Activated naive CD4-positive, alpha-beta T cell treated with anti-CD3 and anti-CD28 coated beads, Interleukin-2, amount 10 ng/mL, durations not matched to agents 7 days and 5 days (primary cell): ENCODE measurements around the gene ZCCHC14.
"Not testable (repeated sequence)": the region's sequence is repeated elsewhere in the genome, so short reads cannot be mapped to it uniquely, and the experiment has no call there.

Experiments
- CTCF ChIA-PET: fragments of 350-600 bp; sonication (Branson Sonifier 250); formaldehyde crosslinking; loops from one replicate; lab custom pipeline; 2021; ENCODE audit warnings: antibody characterized with exemption; lab: Charles Lee
- DNase-seq: peaks from one replicate; pipeline ENCODE4 v3.0.0-alpha.2; 2020
- H3K27ac Mint-ChIP-seq: one replicate; pipeline ENCODE4 v1.8.0; 2021; ENCODE audit warnings: mild to moderate bottlenecking, moderate library complexity, mixed read lengths
- H3K27me3 Mint-ChIP-seq: one replicate; pipeline ENCODE4 v1.8.0; 2021; ENCODE audit warnings: mild to moderate bottlenecking, mixed read lengths
- H3K36me3 Mint-ChIP-seq: one replicate; pipeline ENCODE4 v1.8.0; 2021; ENCODE audit warnings: mixed read lengths
- H3K4me1 Mint-ChIP-seq: one replicate; pipeline ENCODE4 v1.8.0; 2021; ENCODE audit warnings: mixed read lengths
- H3K4me3 Mint-ChIP-seq: one replicate; pipeline ENCODE4 v1.8.0; 2021; ENCODE audit warnings: mild to moderate bottlenecking, moderate library complexity, mixed read lengths
- H3K9me3 Mint-ChIP-seq: one replicate; pipeline ENCODE4 v1.8.0; 2021; ENCODE audit warnings: mixed read lengths

The ZCCHC14 gene

GRCh38 chr16:87484487-87485331, 8.1 kb downstream of the ZCCHC14 start:
- no peak for DNase-seq
- CTCF ChIA-PET, result no interaction called here
- H3K36me3 Mint-ChIP-seq, result peaks cover 7% of the 10 kb centered on the region
- peak overlapping the region; percentile 25 for H3K27ac Mint-ChIP-seq
- H3K9me3 Mint-ChIP-seq, result no peaks in the 10 kb centered on the region
- H3K4me1 Mint-ChIP-seq, result peaks cover 46% of the 10 kb centered on the region
- H3K27me3 Mint-ChIP-seq, result peaks cover 3% of the 10 kb centered on the region
- H3K4me3 Mint-ChIP-seq, result no peak overlapping the region

GRCh38 chr16:87483481-87483880, 9.3 kb downstream of the ZCCHC14 start:
- Mint-ChIP-seq H3K4me1 (peaks cover 33% of the 10 kb centered on the region), H3K27ac (no peak overlapping the region), H3K27me3 (no peaks in the 10 kb centered on the region), H3K4me3 (no peak overlapping the region), H3K9me3 (no peaks in the 10 kb centered on the region), H3K36me3 (peaks cover 5% of the 10 kb centered on the region)
- DNase-seq, result no peak
- CTCF ChIA-PET, result no interaction called here

GRCh38 chr16:87482670-87483069, 10.2 kb downstream of the ZCCHC14 start:
- H3K27me3 Mint-ChIP-seq, CTCF ChIA-PET, H3K27ac Mint-ChIP-seq, H3K9me3 Mint-ChIP-seq, DNase-seq, H3K36me3 Mint-ChIP-seq, H3K4me3 Mint-ChIP-seq: not testable (repeated sequence)
- H3K4me1 Mint-ChIP-seq, result peaks cover 31% of the 10 kb centered on the region

- no peak for DNase-seq
- Mint-ChIP-seq H3K27me3 (no peaks in the 10 kb centered on the region), H3K27ac (no peak overlapping the region), H3K9me3 (no peaks in the 10 kb centered on the region), H3K4me1 (peaks cover 27% of the 10 kb centered on the region), H3K36me3 (peaks cover 5% of the 10 kb centered on the region), H3K4me3 (no peak overlapping the region)
- CTCF ChIA-PET, result no interaction called here
Measured at GRCh38 chr16:87482266-87482665, 10.6 kb downstream of the ZCCHC14 start.

- H3K4me3 Mint-ChIP-seq, H3K27ac Mint-ChIP-seq, H3K9me3 Mint-ChIP-seq, H3K36me3 Mint-ChIP-seq, CTCF ChIA-PET, H3K27me3 Mint-ChIP-seq, DNase-seq: not testable (repeated sequence)
- H3K4me1 Mint-ChIP-seq, result peaks cover 23% of the 10 kb centered on the region
Measured at GRCh38 chr16:87481711-87482110, 11.1 kb downstream of the ZCCHC14 start.

GRCh38 chr16:87477209-87477981, 15.4 kb downstream of the ZCCHC14 start:
- H3K4me3 Mint-ChIP-seq, H3K9me3 Mint-ChIP-seq, DNase-seq, H3K4me1 Mint-ChIP-seq, H3K27me3 Mint-ChIP-seq, H3K36me3 Mint-ChIP-seq, CTCF ChIA-PET: not testable (repeated sequence)
- H3K27ac Mint-ChIP-seq, result peak overlapping the region; percentile 37

- H3K4me1 Mint-ChIP-seq, result no peaks in the 10 kb centered on the region
- DNase-seq, result no peak
- CTCF ChIA-PET, result interaction anchor here (1.0 kb wide), 1 partner anchor 11 kb away, joined by 4 read pairs; no protein-coding TSS in a partner anchor
- H3K27ac Mint-ChIP-seq, result no peak overlapping the region
- no peaks in the 10 kb centered on the region for H3K9me3 Mint-ChIP-seq
- H3K4me3 Mint-ChIP-seq, result no peak overlapping the region
- no peaks in the 10 kb centered on the region for H3K36me3 Mint-ChIP-seq
- H3K27me3 Mint-ChIP-seq, result no peaks in the 10 kb centered on the region
Measured at GRCh38 chr16:87474566-87474996, 18.2 kb downstream of the ZCCHC14 start.

- no peaks in the 10 kb centered on the region for H3K4me1 Mint-ChIP-seq
- CTCF ChIA-PET, result interaction anchor here (1.0 kb wide), 1 partner anchor 10 kb away, joined by 4 read pairs; no protein-coding TSS in a partner anchor
- H3K36me3 Mint-ChIP-seq, result no peaks in the 10 kb centered on the region
- no peaks in the 10 kb centered on the region for H3K27me3 Mint-ChIP-seq
- no peak overlapping the region for H3K4me3 Mint-ChIP-seq
- no peaks in the 10 kb centered on the region for H3K9me3 Mint-ChIP-seq
- DNase-seq, result no peak
- no peak overlapping the region for H3K27ac Mint-ChIP-seq
Measured at GRCh38 chr16:87474017-87474416, 18.8 kb downstream of the ZCCHC14 start.

GRCh38 chr16:87472935-87473334, 19.9 kb downstream of the ZCCHC14 start:
- Mint-ChIP-seq H3K27me3 (no peaks in the 10 kb centered on the region), H3K9me3 (no peaks in the 10 kb centered on the region), H3K4me3 (no peak overlapping the region), H3K27ac (no peak overlapping the region), H3K4me1 (no peaks in the 10 kb centered on the region), H3K36me3 (no peaks in the 10 kb centered on the region)
- no peak for DNase-seq
- CTCF ChIA-PET, result no interaction called here

- CTCF ChIA-PET, result no interaction called here
- Mint-ChIP-seq H3K36me3 (no peaks in the 10 kb centered on the region), H3K4me3 (no peak overlapping the region), H3K27ac (no peak overlapping the region), H3K9me3 (no peaks in the 10 kb centered on the region), H3K4me1 (no peaks in the 10 kb centered on the region), H3K27me3 (no peaks in the 10 kb centered on the region)
- DNase-seq, result no peak
Measured at GRCh38 chr16:87472142-87472778, 20.6 kb downstream of the ZCCHC14 start.

- H3K27me3 Mint-ChIP-seq, result no peaks in the 10 kb centered on the region
- no peak overlapping the region for H3K4me3 Mint-ChIP-seq
- DNase-seq, result no peak
- CTCF ChIA-PET, result interaction anchor here (1.4 kb wide), 1 partner anchor 165 kb away, joined by 4 read pairs; no protein-coding TSS in a partner anchor
- H3K36me3 Mint-ChIP-seq, result no peaks in the 10 kb centered on the region
- no peaks in the 10 kb centered on the region for H3K9me3 Mint-ChIP-seq
- peaks cover 5% of the 10 kb centered on the region for H3K4me1 Mint-ChIP-seq
- no peak overlapping the region for H3K27ac Mint-ChIP-seq
Measured at GRCh38 chr16:87471278-87472141, 21.3 kb downstream of the ZCCHC14 start.

- Mint-ChIP-seq H3K4me1 (peaks cover 17% of the 10 kb centered on the region), H3K9me3 (no peaks in the 10 kb centered on the region), H3K36me3 (no peaks in the 10 kb centered on the region), H3K27ac (no peak overlapping the region), H3K4me3 (no peak overlapping the region), H3K27me3 (no peaks in the 10 kb centered on the region)
- CTCF ChIA-PET, result interaction anchor here (0.6 to 1.4 kb wide), 2 partner anchors 66 to 166 kb away, joined by 3 to 4 read pairs; no protein-coding TSS in a partner anchor
- DNase-seq, result no peak
Measured at GRCh38 chr16:87470332-87470731, 22.5 kb downstream of the ZCCHC14 start.

- H3K4me1 Mint-ChIP-seq, result peaks cover 28% of the 10 kb centered on the region
- DNase-seq, result no peak
- H3K27ac Mint-ChIP-seq, result no peak overlapping the region
- no peaks in the 10 kb centered on the region for H3K9me3 Mint-ChIP-seq
- no peak overlapping the region for H3K4me3 Mint-ChIP-seq
- no peaks in the 10 kb centered on the region for H3K27me3 Mint-ChIP-seq
- no peaks in the 10 kb centered on the region for H3K36me3 Mint-ChIP-seq
- CTCF ChIA-PET, result no interaction called here
Measured at GRCh38 chr16:87469169-87469568, 23.7 kb downstream of the ZCCHC14 start.
